HG03045 (cell line): Measurements from ENCODE around the gene MATK.
"Not testable (repeated sequence)": the region's sequence is repeated elsewhere in the genome, so short reads cannot be mapped to it uniquely, and the experiment has no call there.

Experiments used
- ATAC-seq: cut with Tn5 transposase; IDR thresholded peaks from one replicate; pipeline ENCODE4 v1.9.1; 2021; ENCODE audit warnings: mild to moderate bottlenecking, moderate library complexity; ENCODE audit not compliant: unreplicated experiment

MATK gene

GRCh38 chr19:3771906-3772455, 14.2 kb downstream of the MATK start, which contains the start of gene RAX2:
Gene RAX2, minus strand, starts transcription at chr19:3772228. Its CDS starts 486 bp downstream, at chr19:3771742.
- ATAC-seq, result no peak

- ATAC-seq, result no peak
These were observed 14.9 kb downstream of the MATK start for GRCh38 chr19:3771000-3771905.

- ATAC-seq, result no peak
These were observed 15.8 kb downstream of the MATK start for GRCh38 chr19:3770136-3770999.

GRCh38 chr19:3769494-3769893, 16.7 kb downstream of the MATK start:
- ATAC-seq, result no peak

- ATAC-seq, result no peak
These were observed 17.5 kb downstream of the MATK start for GRCh38 chr19:3768748-3769099.

- ATAC-seq, result no peak
These were observed 18.0 kb downstream of the MATK start for GRCh38 chr19:3768015-3768747.

GRCh38 chr19:3767050-3767449, 19.1 kb downstream of the MATK start:
- ATAC-seq, result no peak

- ATAC-seq, result no peak
These were observed 19.7 kb downstream of the MATK start for GRCh38 chr19:3766520-3766919.

GRCh38 chr19:3765757-3766156, 20.4 kb downstream of the MATK start:
- not testable (repeated sequence) for ATAC-seq

GRCh38 chr19:3765121-3765520, 21.1 kb downstream of the MATK start:
- no peak for ATAC-seq

- peak; percentile 76 for ATAC-seq
These were observed 23.4 kb downstream of the MATK start, which contains the start of gene MRPL54 for GRCh38 chr19:3762501-3763459. Gene MRPL54, plus strand, starts transcription at chr19:3762682. Its CDS starts 19 bp downstream, at chr19:3762701.

GRCh38 chr19:3762130-3762473, 24.1 kb downstream of the MATK start:
- no peak for ATAC-seq

- ATAC-seq, result peak; percentile 56
These were observed 24.6 kb downstream of the MATK start, which contains the start of gene APBA3 for GRCh38 chr19:3761382-3762129. Gene APBA3, minus strand, starts transcription at chr19:3761692. Its CDS starts 1,428 bp downstream, at chr19:3760264.

GRCh38 chr19:3760871-3761361, 25.3 kb downstream of the MATK start:
- no peak for ATAC-seq

- ATAC-seq, result no peak
These were observed 26.5 kb downstream of the MATK start for GRCh38 chr19:3759482-3760254.

- not testable (repeated sequence) for ATAC-seq
These were observed 27.9 kb downstream of the MATK start for GRCh38 chr19:3758297-3758696.

GRCh38 chr19:3757705-3758104, 28.5 kb downstream of the MATK start:
- ATAC-seq, result not testable (repeated sequence)
